ENCODE measurements around the gene DBNL. TPM values are rescaled to one million over a fixed set of nuclear protein-coding genes. Genes with fewer than 3 reads are reported as not detected.

DBNL gene
- total RNA-seq, 1 donor from 2014 or later, result 93.7 TPM

- DNase-seq (no peak), ATAC-seq (peak; percentile 20)
- H3K4me3 ChIP-seq, result no peak overlapping the region
- H3K4me1 ChIP-seq, result peaks cover 4% of the 10 kb centered on the region
- peak overlapping the region; percentile 77 for H3K27ac ChIP-seq
- H3K36me3 ChIP-seq, result peaks cover 65% of the 10 kb centered on the region
- intact Hi-C loops (cut with DNase I), result loop anchor here (5.0 kb wide), 1 partner anchor 123 kb away; no protein-coding TSS in a partner anchor
- no peaks in the 10 kb centered on the region for H3K9me3 ChIP-seq
- H3K27me3 ChIP-seq, result no peaks in the 10 kb centered on the region
- no peak for TF ChIP-seq CTCF (IDR thresholded peaks at IDR 0.05)
Observed at GRCh38 chr7:44074349-44074695, 29.8 kb downstream of the DBNL start.

GRCh38 chr7:44075296-44076075 is 31.0 kb downstream of the DBNL start:
- Histone ChIP-seq H3K4me1 (peaks cover 4% of the 10 kb centered on the region), H3K9me3 (no peaks in the 10 kb centered on the region), H3K27ac (no peak overlapping the region), H3K4me3 (no peak overlapping the region), H3K36me3 (peaks cover 77% of the 10 kb centered on the region), H3K27me3 (no peaks in the 10 kb centered on the region)
- DNase-seq (no peak), ATAC-seq (no peak)
- intact Hi-C loops (cut with DNase I), result no loop called here
- no peak for TF ChIP-seq CTCF (IDR thresholded peaks at IDR 0.05)

GRCh38 chr7:44076101-44076895 is 31.8 kb downstream of the DBNL start:
- Histone ChIP-seq H3K36me3 (peaks cover 79% of the 10 kb centered on the region), H3K4me1 (peaks cover 12% of the 10 kb centered on the region), H3K27ac (no peak overlapping the region), H3K4me3 (no peak overlapping the region), H3K9me3 (no peaks in the 10 kb centered on the region), H3K27me3 (no peaks in the 10 kb centered on the region)
- no peak for TF ChIP-seq CTCF (IDR thresholded peaks at IDR 0.05)
- intact Hi-C loops (cut with DNase I), result no loop called here
- ATAC-seq (no peak), DNase-seq (no peak)

DNA sequence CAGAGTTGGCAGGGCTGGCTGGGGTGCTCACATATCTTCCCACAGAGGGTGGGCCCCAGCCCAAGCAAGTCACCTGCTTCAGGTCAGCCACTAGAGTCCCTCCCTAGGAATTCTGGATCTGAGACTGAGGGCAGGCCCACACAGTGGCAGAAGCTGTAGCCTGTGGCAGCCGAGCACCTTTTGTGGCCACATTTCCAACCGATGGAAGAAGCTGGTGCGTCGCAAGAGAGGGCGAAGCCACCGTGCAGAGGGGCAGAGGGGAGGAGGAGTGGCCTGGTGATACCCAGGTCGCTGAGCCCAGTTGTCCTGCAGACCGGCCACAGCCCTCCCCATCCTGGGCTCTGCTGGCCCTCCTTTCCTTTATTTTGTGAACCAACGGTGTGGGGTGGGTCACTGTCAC is 32.6 kb downstream of the DBNL start:
- intact Hi-C loops (cut with DNase I), result no loop called here
- DNase-seq (no peak), ATAC-seq (no peak)
- no peaks in the 10 kb centered on the region for H3K9me3 ChIP-seq
- H3K27me3 ChIP-seq, result no peaks in the 10 kb centered on the region
- H3K4me1 ChIP-seq, result peaks cover 15% of the 10 kb centered on the region
- no peak for TF ChIP-seq CTCF (IDR thresholded peaks at IDR 0.05)
- no peak overlapping the region for H3K27ac ChIP-seq
- H3K36me3 ChIP-seq, result peaks cover 79% of the 10 kb centered on the region
- H3K4me3 ChIP-seq, result no peak overlapping the region

- Histone ChIP-seq H3K4me1 (peaks cover 15% of the 10 kb centered on the region), H3K36me3 (peaks cover 79% of the 10 kb centered on the region), H3K27ac (no peak overlapping the region), H3K27me3 (no peaks in the 10 kb centered on the region), H3K4me3 (no peak overlapping the region), H3K9me3 (no peaks in the 10 kb centered on the region)
- DNase-seq, result no peak
- ATAC-seq, result no peak
- intact Hi-C loops (cut with DNase I), result no loop called here
- no peak for TF ChIP-seq CTCF (IDR thresholded peaks at IDR 0.05)
Observed at GRCh38 chr7:44077681-44078091, 33.2 kb downstream of the DBNL start.

Measured in upper lobe of right lung (tissue), 1 donor.